ENCODE data around the gene KIF4B. TPM values are rescaled to one million over a fixed set of nuclear protein-coding genes. Genes with fewer than 3 reads are reported as not detected.

KIF4B gene
- total and polyA plus RNA-seq, 2 of the 13 experiments (the other 11 are each of a cell fraction or from before 2014, with no cell fraction given), result 0.04 TPM; not detected in 1

GRCh38 chr5:155057626-155058025 is 44.1 kb downstream of the KIF4B start:
- Histone ChIP-seq H3K9me3 (ENCODE audit: low read length) (no peaks in the 10 kb centered on the region), H2AFZ (ENCODE audit: low read length) (no peak overlapping the region), H3K4me1 (ENCODE audit: insufficient read depth, low read length) (peaks cover 27% of the 10 kb centered on the region), H3K36me3 (replicated peaks in 1 of 2; ENCODE audit: control insufficient read depth in 1 of 2, insufficient read depth in 2 of 2, low read length in 2 of 2) (no peaks in the 10 kb centered on the region), H3K27me3 (ENCODE audit: control insufficient read depth in 1 of 2, insufficient read depth in 2 of 2, low read length in 2 of 2) (no peaks in the 10 kb centered on the region; a peak in 1 of 5 replicates), H3K27ac (ENCODE audit: extremely low read length, insufficient read depth, low read length) (no peak overlapping the region), H3K4me2 (ENCODE audit: low read depth, low read length) (no peak overlapping the region), H3K4me3 (replicated peaks in 1 of 3; ENCODE audit: insufficient read depth in 1 of 3, low read depth in 2 of 3, low read length in 3 of 3) (no peak overlapping the region), H3K79me2 (ENCODE audit: insufficient read depth, low read length) (no peaks in the 10 kb centered on the region), H3K9ac (ENCODE audit: insufficient read depth, low read depth, low read length) (no peak overlapping the region), H4K20me1 (ENCODE audit: insufficient read depth, low read length) (no peaks in the 10 kb centered on the region)
- in situ Hi-C loops (cut with HindIII; ENCODE audit: extremely low pct_ligation_motif_present, low pct_unique_long_range_greater_than_20kb), result no loop called here
- CTCF ChIA-PET (ENCODE audit: low intra/inter-chr PET ratio, low total read pairs), result no interaction called here
- ATAC-seq (no peak), DNase-seq (ENCODE audit: low spot score) (no peak), FAIRE-seq (no peak)
- no TSS peak for BruUV-seq (replicated peaks)
- POLR2A ChIA-PET, result no interaction called here
- WGBS (ENCODE audit: low lambda C conversion rate), result 67% methylated on average over 1 of the region's 1 CpG
- intact Hi-C loops (cut with micrococcal nuclease; ENCODE audit: unreplicated experiment), result no loop called here
- TF ChIP-seq CENPX (CRISPR knock-in tag; IDR thresholded peaks at IDR 0.05) (no peak), KAT2B (IDR thresholded peaks at IDR 0.05; ENCODE audit: borderline replicate concordance, low read depth, low read length) (no peak), ZNF775 (CRISPR knock-in tag; IDR thresholded peaks at IDR 0.05; ENCODE audit: borderline replicate concordance) (no peak), HINFP (CRISPR knock-in tag; IDR thresholded peaks at IDR 0.05; ENCODE audit: low read depth) (no peak), E2F1 (CRISPR knock-in tag; IDR thresholded peaks at IDR 0.05) (no peak), HHEX (CRISPR knock-in tag; IDR thresholded peaks at IDR 0.05) (no peak), CREBL2 (CRISPR knock-in tag; IDR thresholded peaks at IDR 0.05; ENCODE audit: borderline replicate concordance) (no peak), PAWR (CRISPR knock-in tag; IDR thresholded peaks at IDR 0.05; ENCODE audit: borderline replicate concordance) (no peak), TFAP4 (IDR thresholded peaks at IDR 0.05; ENCODE audit: borderline replicate concordance, low read depth) (no peak), FOXO4 (CRISPR knock-in tag; conservative IDR thresholded peaks at IDR 0.05) (no peak), ZMYM4 (CRISPR knock-in tag; IDR thresholded peaks at IDR 0.05) (no peak)

Data from HepG2 (cell line).